Prostate gland (tissue), 2 donors: ENCODE data around the gene PRKCQ. TPM values are rescaled to one million over a fixed set of nuclear protein-coding genes. Genes with fewer than 3 reads are reported as not detected.

ENCODE experiments used
- DNase-seq: peaks from one replicate; pipeline ENCODE4 v3.0.0-alpha.2; 2019; ENCODE audit warnings: low spot score
- H3K27ac ChIP-seq, 2 donors: fragments of 200-600 bp; sonication (generic); 2 replicates each; pipeline ENCODE4 v1.5.1; 2017 to 2019
- H3K27me3 ChIP-seq: fragments of 200-600 bp; sonication (generic); replicated peaks from 2 replicates; pipeline ENCODE4 v1.5.1; 2019; ENCODE audit not compliant: insufficient read depth
- H3K36me3 ChIP-seq, 2 donors: fragments of 200-600 bp; sonication (generic); 1 replicate in 1 of 2; 2 replicates in 1 of 2; pipeline versions ENCODE4 v1.5.1 to v1.8.1; 2017 to 2019
- H3K4me1 ChIP-seq: fragments of 200-600 bp; sonication (generic); replicated peaks from 2 replicates; pipeline ENCODE4 v1.5.1; 2019
- H3K4me3 ChIP-seq, 2 donors: fragments of 200-600 bp; sonication (generic); 2 replicates each; pipeline ENCODE4 v1.5.1; 2017 to 2019
- H3K9me3 ChIP-seq: fragments of 200-600 bp; sonication (generic); 2 replicates; pipeline ENCODE4 v1.5.1; 2017
- POLR2A ChIP-seq: fragments of 450-650 bp; IDR thresholded peaks from one replicate; pipeline ENCODE4 v1.6.1; 2016; ENCODE audit warnings: antibody characterized with exemption, mild to moderate bottlenecking
- POLR2AphosphoS5 ChIP-seq: sonication (generic); formaldehyde crosslinking; IDR thresholded peaks from one replicate; pipeline ENCODE4 v1.6.1; 2017; ENCODE audit warnings: antibody characterized with exemption
- WGBS: methylation state at CpG from one replicate; pipeline ENCODE4 v1.1.5; 2018; 5-methylcytosine and 5-hydroxymethylcytosine counted together
- intact Hi-C: fragments of 100-400 bp; cut with DNase I; formaldehyde crosslinking; loops from one replicate; pipeline ENCODE4 v1.14.2; 2022
- total RNA-seq, 2 donors: library from RNA; depleted of rRNA; stranded (reverse); fragments of >200 nt; gene quantifications; one replicate each; pipeline ENCODE4 v1.1.0, GENCODE V29; 2016
- TF ChIP-seq, protein P1 (sequence below), 4 experiments: fragments of 200-600 bp in 2 of 4; fragments of 450-650 bp in 2 of 4; sonication (generic) in 2 of 4; IDR thresholded peaks; 1 replicate in 3 of 4; 2 replicates in 1 of 4; pipeline ENCODE4 v1.5.1; 2016 to 2019; ENCODE audit warnings: antibody characterized with exemption in 4 of 4, mild to moderate bottlenecking in 2 of 4, moderate library complexity in 2 of 4

Gene PRKCQ
- total RNA-seq, 2 donors from 2014 or later = 0.87 to 1.4 TPM

DNA sequence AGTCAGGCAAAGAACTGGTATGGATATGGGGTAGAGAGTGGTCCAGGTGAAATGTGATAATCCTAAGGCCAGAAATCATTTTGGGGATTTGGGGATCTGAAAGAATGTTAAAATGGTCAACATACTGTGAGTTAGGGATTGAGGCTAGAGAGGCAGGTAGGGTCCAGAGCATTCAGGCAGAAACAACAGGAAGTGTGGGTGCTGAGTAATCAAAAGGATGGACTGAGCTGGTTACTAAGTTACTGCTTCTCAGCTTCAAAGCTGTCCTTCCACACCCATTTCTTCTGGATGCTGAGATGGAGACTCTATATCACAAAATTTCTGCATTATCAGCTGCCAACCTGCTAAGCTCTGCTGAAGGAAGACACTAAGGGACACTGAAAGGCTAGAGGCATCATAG lies 30.6 kb upstream of the PRKCQ start:
- Histone ChIP-seq H3K9me3 (no peaks in the 10 kb centered on the region), H3K27me3 (peaks cover 1% of the 10 kb centered on the region), H3K27ac (no peak overlapping the region), H3K4me1 (no peaks in the 10 kb centered on the region), H3K36me3 (no peaks in the 10 kb centered on the region), H3K4me3 (no peak overlapping the region)
- intact Hi-C loops = no loop called here
- DNase-seq = no peak
- no peak for TF ChIP-seq POLR2AphosphoS5
- no peak for TF ChIP-seq POLR2A
- TF ChIP-seq, protein P1, sequence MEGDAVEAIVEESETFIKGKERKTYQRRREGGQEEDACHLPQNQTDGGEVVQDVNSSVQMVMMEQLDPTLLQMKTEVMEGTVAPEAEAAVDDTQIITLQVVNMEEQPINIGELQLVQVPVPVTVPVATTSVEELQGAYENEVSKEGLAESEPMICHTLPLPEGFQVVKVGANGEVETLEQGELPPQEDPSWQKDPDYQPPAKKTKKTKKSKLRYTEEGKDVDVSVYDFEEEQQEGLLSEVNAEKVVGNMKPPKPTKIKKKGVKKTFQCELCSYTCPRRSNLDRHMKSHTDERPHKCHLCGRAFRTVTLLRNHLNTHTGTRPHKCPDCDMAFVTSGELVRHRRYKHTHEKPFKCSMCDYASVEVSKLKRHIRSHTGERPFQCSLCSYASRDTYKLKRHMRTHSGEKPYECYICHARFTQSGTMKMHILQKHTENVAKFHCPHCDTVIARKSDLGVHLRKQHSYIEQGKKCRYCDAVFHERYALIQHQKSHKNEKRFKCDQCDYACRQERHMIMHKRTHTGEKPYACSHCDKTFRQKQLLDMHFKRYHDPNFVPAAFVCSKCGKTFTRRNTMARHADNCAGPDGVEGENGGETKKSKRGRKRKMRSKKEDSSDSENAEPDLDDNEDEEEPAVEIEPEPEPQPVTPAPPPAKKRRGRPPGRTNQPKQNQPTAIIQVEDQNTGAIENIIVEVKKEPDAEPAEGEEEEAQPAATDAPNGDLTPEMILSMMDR (IDR thresholded peaks at IDR 0.05) = no peak

DNA sequence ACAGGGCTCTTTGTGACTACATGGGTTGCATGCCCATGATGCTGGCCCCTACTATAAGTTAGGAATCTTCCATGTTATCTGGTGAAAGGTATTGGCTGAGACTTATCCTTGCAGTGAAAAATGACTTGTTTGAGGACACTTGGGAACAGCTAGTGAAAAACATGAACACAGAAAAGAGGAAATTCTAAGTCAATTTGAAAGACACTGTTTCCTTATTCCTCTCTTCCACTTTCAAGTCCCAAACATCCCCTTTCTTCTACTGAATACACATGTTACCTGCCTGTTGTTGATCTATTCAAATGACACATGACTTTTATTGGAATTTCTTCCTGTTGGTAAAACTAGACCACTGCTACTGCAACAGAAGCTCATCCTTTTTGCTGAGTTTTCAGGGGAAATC lies 29.5 kb upstream of the PRKCQ start:
- intact Hi-C loops = no loop called here
- Histone ChIP-seq H3K9me3 (no peaks in the 10 kb centered on the region), H3K36me3 (no peaks in the 10 kb centered on the region), H3K4me3 (no peak overlapping the region), H3K27ac (no peak overlapping the region), H3K4me1 (no peaks in the 10 kb centered on the region), H3K27me3 (peaks cover 1% of the 10 kb centered on the region)
- no peak for DNase-seq
- TF ChIP-seq POLR2AphosphoS5 = no peak
- no peak for TF ChIP-seq POLR2A
- TF ChIP-seq, protein P1 (IDR thresholded peaks at IDR 0.05) = no peak

DNA sequence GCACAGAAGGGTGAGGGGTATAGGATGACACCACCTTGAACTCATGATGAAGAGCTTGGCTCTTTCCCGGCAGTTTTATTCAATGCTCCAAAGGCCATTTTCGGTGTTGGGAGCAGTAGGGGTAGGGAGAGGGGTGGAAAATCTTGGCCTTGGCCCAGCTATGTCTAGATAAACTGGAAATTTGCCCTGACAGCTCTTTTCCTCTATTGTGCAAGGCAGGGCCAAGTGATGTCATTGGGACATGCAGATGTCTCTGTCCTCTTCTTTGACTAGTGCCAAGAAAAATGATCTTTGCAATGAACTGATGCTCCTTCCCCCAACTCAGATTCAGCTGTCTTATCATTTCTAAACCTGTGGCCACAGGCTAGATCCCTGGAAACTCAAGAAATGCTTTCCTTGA lies 27.7 kb upstream of the PRKCQ start:
- Histone ChIP-seq H3K27ac (no peak overlapping the region), H3K9me3 (no peaks in the 10 kb centered on the region), H3K36me3 (no peaks in the 10 kb centered on the region), H3K4me3 (no peak overlapping the region), H3K4me1 (no peaks in the 10 kb centered on the region), H3K27me3 (peaks cover 1% of the 10 kb centered on the region)
- TF ChIP-seq, protein P1 (IDR thresholded peaks at IDR 0.05) = no peak
- no peak for TF ChIP-seq POLR2AphosphoS5
- no peak for TF ChIP-seq POLR2A
- WGBS = 49% methylated on average over 2 of the region's 2 CpGs
- DNase-seq = no peak
- intact Hi-C loops = no loop called here

DNA sequence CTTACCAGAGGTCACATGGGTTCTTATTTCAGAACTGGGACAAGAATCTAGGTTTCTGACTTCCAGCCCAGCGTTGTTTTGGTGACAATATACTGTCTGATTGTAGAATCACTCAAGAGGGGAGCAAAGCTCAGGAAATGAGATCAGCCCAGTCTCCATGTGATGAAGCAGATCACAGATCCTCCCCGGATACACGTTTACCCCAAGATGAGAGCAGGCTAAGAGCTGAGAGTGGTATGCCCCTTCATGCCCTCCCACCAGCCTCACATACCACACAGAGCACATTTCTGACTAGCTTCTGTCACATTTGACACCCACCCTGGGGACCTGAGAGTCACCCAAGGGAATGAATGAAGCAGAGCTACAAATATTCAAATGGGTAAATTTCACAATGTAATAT lies 27.1 kb upstream of the PRKCQ start:
- 82% methylated on average over 3 of the region's 3 CpGs for WGBS
- no peak for DNase-seq
- no peaks in the 10 kb centered on the region for H3K27me3 ChIP-seq
- H3K9me3 ChIP-seq = no peaks in the 10 kb centered on the region
- intact Hi-C loops = no loop called here
- H3K4me1 ChIP-seq = no peaks in the 10 kb centered on the region
- no peak overlapping the region for H3K4me3 ChIP-seq
- H3K27ac ChIP-seq = no peak overlapping the region
- no peak for TF ChIP-seq POLR2AphosphoS5
- TF ChIP-seq, protein P1 (IDR thresholded peaks at IDR 0.05) = no peak
- TF ChIP-seq POLR2A = no peak
- no peaks in the 10 kb centered on the region for H3K36me3 ChIP-seq

DNA sequence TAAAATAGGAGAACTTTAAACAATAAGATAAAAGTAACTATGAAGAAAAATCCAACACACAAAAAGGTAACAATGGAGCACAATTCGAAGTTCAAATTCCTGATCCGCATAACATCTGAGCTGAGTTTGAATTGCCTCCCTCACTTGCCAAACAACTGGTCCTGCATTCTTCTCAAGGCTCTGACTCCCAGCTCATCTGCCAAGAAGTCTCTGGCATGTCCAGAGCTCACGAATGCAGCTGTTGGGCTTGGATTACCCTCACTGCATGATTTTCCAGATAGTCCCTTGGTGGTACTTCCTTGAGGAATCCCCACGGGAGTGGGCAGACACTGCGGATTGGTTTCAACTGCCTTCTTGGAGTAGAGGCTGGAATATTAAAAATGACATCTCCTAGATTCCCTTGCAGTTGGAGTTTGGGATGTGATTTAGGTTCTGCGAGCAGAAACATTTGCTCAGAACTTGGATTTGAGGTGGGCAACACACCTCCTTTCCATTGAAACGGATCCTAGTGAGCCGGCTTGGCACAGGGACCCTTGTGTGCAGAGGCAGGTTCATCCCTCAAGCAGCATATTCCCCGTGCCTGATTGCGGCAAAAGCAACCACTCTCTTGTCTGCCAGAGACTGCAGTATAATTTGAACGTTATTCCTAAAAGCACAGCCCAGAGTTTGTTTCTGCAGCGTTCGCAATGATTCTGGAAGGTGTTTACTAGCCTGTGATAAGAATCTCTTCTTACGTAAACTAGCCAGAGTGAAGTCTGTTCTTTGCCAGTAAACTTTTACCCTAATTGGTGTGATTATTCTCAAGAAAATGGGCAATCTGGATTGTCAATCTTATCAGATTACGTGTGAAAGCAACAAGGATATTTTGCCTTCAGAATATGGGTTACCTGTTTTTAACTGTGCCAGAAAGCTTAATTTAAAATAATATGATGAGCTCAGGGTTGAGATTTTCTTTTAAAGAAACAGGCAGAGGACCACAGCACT lies 23.4 kb upstream of the PRKCQ start:
- Histone ChIP-seq H3K27ac (no peak overlapping the region), H3K4me3 (no peak overlapping the region), H3K27me3 (no peaks in the 10 kb centered on the region), H3K4me1 (no peaks in the 10 kb centered on the region), H3K9me3 (no peaks in the 10 kb centered on the region), H3K36me3 (no peaks in the 10 kb centered on the region)
- intact Hi-C loops = no loop called here
- DNase-seq = no peak
- WGBS = 36% methylated on average over 15 of the region's 15 CpGs
- TF ChIP-seq, protein P1 (IDR thresholded peaks at IDR 0.05) = no peak
- no peak for TF ChIP-seq POLR2A
- TF ChIP-seq POLR2AphosphoS5 = no peak
